GM12872 (cell line): Measurements from ENCODE around the gene COPS9.

ENCODE experiments used
- CTCF ChIP-seq: IDR thresholded peaks from 3 replicates; pipeline ENCODE4 v1.5.1; 2011; ENCODE audit warnings: low read depth, mild to moderate bottlenecking, low read length, moderate library complexity; ENCODE audit not compliant: insufficient read depth

Gene COPS9

GRCh38 chr2:240169486-240170353 lies 33.6 kb upstream of the COPS9 start:
- TF ChIP-seq CTCF, result no peak

- TF ChIP-seq CTCF, result no peak
Observed at GRCh38 chr2:240168546-240169361, 32.6 kb upstream of the COPS9 start.

- TF ChIP-seq CTCF, result no peak
Observed at GRCh38 chr2:240168041-240168440, 31.9 kb upstream of the COPS9 start.

GRCh38 chr2:240167588-240167880 lies 31.4 kb upstream of the COPS9 start:
- TF ChIP-seq CTCF, result no peak

GRCh38 chr2:240166761-240167587 lies 30.9 kb upstream of the COPS9 start:
- TF ChIP-seq CTCF, result no peak

GRCh38 chr2:240166191-240166590 lies 30.1 kb upstream of the COPS9 start:
- no peak for TF ChIP-seq CTCF

GRCh38 chr2:240165661-240166060 lies 29.6 kb upstream of the COPS9 start:
- TF ChIP-seq CTCF, result no peak
